Activated CD4-positive, alpha-beta T cell treated with anti-CD3 and anti-CD28 coated beads for 24 hours (primary cell): ENCODE results near the gene ALK.
"Not testable (repeated sequence)": the region's sequence is repeated elsewhere in the genome, so short reads cannot be mapped to it uniquely, and the experiment has no call there.

Experiments used
- DNase-seq, 2 donors: peaks; one replicate each; pipeline ENCODE4 v3.0.0-alpha.2; 2020; ENCODE audit warnings: low read depth in 2 of 2

Gene ALK

DNA sequence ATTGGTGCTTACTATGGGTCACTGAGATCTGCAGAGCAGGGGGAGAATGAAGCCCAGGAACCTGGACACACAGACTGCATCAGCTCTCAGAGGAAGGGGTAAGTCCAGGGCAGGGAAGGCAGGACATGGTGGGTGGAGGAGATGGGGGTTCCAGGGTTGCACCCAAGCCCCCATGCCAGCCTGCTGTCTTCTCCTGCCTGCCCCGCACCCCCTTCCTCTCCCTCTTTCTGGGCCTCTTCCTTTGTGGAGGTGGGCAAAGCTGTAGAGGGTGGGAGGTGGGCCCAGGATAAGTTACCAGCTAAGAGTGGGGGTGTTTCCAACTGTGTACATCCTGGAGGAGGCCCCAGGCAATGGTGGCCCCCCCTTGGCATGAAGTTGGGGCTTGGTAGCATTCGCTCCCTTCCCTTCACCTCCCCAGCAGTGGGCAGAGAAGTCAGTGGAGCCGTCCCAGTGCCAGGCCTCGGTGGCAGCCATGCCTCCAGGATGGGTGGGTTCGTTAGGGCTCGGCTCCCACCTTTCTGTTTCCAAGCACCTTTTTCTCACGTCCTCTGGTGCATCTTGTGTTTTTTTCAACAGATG is 674.0 kb downstream of the ALK start:
- DNase-seq, result no peak

DNA sequence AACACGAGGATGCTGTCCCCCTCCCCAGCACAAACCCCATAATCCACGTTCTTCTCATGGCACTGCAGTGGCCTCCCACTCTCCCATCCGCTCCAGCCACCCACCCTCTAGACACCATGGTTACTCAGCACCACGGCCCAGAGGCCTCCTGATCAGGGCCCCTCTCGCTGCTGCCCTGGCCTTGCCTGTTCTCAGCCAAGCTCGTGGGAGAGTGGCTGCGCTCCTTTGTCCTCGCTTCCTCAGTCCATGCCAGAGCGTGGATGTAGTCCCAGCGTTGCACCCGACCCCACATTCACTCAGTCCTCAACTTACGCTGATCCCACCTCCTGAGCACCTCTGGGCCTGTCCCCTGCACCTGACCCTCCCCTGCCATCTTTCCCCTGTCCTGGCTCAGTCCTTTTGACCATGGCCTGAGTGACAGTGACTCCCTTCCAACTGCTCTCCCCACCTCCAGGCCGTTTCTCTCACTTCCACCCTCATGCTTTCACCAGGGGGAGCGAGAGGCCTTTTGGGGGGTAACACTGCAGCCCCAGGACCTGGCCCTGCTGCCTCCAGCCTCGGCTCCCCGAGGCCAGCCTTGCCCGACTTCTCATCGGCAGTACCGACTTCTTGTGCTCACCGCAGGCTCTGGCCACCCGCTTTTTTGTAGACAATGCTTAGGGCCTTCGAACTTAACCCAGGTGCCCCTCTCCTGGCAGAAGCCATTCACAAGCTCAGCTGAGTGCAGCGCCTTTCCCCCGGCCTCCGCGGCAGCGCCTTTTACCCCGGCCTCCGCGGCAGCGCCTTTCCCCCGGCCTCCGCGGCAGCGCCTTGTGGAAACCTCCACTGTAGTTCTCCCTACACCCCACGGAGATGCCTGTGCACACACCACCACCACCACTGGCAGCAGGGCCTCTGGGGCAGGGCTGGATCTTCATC is 674.7 kb downstream of the ALK start:
- DNase-seq, result no peak

DNA sequence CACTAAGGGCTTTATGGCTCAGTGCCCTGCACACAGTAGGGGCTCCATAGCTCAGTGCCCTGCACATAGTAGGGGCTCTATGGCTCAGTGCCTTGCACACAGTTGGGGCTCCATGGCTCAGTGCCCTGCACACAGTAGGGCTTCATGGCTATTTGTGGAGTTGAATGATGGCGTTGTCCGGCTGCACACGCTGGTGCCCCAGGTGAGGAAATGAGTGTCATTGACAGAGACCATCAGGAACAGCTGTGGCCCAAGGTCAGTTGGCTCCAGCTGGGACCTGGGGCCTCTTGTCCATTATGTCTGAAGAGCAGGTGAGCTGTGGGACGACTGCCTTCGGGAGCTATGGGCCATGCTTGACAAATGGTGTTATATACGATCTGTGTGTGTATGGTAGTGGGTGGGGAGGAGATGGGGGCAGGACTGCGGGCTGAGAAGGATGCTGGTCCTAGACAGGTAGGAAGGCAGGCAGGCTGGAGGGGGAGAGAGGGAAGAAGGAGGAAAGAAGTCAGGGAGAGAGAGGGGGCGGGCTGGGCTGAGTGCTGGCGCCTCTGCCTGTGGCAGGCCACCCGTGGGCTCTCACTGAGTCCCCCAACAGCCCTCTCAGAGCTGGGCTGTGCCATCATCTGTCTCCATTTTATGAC is 675.5 kb downstream of the ALK start:
- DNase-seq, result no peak

DNA sequence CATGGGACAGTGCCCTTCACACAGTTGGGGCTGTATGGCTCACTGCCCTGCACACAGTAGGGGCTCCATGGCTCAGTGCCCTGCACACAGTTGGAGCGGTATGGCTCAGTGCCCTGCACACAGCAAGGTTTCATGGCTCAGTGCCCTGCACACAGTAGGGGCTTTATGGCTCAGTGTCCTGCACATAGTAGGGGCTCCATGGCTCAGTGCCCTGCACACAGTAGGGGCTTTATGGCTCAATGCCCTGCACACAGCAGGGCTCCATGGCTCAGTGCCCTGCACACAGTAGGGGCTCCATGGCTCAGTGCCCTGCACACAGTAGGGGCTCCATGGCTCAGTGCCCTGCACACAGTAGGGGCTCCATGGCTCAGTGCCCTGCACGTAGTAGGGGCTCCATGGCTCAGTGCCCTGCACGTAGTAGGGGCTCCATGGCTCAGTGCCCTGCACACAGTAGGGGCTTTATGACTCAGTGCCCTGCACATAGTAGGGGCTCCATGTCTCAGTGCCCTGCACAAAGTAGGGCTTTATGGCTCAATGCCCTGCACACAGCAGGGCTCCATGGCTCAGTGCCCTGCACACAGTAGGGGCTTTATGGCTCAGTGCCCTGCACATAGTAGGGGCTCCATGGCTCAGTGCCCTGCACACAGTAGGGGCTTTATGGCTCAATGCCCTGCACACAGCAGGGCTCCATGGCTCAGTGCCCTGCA is 676.2 kb downstream of the ALK start:
- DNase-seq, result not testable (repeated sequence)

DNA sequence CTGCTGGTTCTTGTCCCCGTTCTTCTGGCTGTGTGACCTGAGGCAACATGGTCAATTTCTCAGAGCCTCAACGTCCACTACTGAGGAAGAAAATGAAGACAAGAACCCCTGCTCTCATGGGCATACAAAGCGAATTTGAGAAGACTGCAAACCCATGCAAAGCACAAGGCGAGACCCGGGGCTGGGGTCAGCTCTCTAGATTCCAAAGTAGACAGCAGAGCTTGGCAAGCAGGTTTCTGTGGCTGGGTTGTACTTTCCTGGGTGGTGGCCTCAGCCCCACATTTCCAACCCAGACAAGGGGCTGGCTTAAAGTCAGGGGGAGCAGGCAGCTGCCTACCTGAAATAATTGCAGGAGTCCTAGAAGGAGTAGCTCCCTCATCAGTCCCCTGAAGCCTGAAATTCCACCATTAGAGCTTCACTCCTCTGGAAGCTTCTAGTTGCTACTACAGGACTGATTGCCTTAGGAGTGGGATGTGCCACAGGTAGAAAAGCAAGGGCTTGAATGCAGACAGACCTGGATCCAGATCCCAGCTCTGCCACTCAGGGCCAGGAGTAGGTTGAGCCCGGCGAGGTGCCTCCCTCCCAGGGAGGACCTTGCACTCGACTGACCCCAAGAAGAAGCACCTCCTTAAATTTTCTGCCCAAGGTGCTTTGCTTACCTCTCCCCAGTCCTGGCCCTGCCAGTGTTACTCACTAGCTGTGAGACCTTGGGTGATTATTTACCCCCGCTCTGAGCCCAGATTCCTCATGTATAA is 678.6 kb downstream of the ALK start:
- DNase-seq, result no peak

DNA sequence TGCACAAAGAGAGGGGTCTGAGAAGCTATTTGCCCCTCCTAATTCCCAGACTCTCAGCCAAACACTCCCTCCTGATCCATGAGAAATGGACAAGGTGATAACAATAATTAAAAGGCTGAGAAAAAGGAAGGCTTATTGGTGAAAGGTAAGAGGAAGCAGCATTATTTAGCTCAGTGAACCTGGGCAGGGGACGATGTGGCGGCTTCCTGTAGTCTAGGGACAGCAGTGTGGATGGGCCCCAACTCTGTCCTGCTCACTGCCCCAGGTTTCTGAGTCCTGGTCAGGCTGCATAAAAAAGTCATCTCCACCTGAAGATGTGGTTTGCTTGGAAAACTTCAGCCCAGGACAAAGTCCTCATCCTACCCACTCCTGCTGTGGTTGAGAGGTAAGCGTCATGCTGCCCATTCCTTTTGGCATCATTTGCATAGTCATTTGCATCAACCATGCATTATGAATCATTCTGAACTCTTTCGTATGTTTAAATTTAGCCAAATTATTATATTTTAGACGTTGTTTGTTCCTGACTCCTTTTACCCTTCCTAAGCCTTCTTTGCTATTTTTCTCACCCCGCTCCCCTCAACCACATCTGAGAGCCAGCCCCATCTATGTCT is 679.3 kb downstream of the ALK start:
- DNase-seq, result no peak

DNA sequence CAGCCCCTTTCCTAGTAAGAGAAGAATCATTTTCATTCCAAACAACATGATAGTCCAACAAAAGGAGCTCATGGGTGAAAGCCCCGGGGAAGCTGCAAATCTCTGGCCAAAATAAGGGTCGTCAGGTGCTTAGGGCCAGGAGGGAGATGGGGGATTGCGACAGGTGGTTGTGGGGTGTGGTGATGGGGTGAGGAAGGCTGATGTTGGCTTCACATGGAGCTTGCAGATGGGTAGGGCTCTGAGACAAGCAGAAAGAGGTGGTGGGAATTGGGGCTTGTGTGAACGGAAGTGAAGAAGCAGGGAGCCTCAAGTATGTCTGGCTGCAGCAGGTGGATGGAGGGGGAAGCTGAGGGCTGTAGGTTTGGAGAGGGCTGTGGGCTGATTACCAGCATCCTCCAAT is 680.0 kb downstream of the ALK start:
- no peak for DNase-seq

DNA sequence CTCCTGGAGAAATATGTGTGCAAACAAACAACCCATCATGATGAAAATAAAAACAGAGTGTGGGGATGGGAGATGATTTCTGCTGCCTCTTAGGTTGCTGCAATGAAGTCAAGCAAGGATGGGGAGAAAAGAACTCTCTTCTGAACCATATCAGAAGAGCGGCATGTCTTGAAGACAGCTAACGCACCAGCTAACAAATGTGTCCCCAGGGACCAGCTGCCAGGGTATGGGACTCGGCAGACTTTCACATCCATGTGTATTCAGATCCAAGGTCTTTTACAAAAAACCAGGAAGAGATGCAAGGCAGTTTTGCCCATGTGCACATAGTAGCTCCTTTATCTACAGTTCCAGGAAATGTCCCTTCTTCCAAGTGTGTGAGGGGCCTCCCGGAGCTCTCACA is 680.8 kb downstream of the ALK start:
- DNase-seq, result no peak

DNA sequence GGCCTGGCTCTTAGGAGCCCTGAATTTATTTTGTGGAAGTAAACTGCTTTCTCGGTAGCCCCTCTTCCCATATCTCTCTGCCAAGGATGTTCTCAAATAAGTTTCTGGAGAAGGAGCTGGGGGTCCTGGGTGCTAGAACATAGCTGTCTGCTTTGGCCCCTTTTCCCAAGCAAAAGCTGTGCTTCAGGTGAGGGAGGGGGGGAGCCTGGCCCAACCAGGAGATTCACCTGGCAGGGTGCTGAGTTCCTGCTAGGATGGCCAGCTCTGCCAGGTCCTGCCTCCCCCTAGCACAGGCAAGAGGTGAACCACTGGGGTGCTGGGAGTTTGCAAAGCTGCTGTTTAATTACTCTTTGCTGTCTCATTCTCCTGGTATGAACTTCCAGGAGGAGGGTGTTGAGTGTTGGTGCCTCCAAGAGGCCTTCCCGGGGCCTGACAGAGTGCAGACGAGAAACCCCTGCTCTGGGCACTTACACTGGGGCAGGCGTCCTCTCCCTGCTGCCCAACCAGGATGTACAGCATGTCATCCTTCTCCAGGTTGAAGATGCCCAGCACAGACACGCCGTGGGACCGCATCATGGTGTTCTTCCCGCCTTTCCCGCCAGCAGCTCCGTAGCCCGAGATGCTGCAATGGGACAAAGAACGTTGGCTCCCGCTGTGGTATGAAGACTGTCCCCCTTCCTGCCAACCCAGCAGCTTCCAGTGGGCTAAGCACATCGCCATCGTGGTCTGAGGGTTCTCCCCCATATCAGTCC is 682.0 kb downstream of the ALK start:
- DNase-seq, result no peak

DNA sequence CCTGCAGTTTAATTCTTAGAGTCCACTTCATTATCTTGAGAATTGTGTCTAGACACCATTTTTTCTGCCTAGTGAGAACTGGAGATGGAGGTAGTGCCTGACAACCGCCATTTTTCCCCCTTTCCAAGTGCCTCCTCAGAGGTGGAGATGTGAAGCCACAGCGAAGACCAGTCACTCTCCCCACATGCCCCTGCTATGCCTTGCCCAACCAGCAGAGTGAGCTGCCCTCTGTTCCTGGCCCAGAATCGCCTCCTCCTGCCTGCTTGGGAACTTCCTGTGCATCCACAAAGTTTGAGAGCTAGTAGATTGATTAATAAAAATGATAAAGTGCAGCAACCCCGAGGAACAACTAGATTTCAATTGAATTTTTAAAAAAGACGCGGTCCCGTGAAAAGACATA is 682.9 kb downstream of the ALK start:
- DNase-seq, result no peak

DNA sequence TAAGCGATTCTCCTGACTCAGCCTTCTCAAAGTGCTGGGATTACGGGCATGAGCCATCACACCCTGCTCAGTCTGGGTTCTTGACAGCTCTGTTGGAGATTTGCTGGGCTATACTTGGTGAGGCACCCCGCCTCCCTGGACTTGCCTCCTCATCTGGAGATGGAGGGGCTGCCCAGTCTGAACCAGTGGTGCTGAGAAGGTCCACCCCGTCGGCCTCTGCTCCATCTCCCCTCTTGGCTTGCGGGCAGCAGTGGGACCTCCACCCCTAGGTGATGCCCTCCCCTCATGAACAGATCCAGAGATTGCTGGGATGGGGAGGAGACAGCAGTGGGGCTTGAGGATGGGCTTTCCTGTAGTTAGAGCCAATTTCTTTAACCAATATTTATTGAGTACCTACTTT is 685.3 kb downstream of the ALK start:
- DNase-seq, result no peak

DNA sequence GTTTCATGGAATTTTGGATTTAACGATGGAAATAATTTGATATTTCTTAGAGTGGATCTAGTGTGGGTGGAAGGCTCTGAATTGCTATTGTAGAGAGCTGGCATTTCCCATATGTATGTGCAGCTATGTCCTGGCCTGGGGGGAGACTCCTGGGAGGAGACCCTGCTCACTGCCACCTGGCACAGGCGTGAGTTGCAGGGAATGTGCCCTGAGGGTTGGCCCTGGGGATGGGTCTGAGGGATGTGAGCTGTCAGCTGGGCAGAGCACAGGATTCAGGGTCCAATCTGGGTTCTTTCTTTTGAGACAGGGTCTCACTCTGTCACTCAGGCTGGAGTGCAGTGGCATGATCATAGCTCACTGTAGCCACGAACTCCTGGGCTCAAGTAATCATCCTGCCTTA is 686.0 kb downstream of the ALK start:
- DNase-seq, result no peak

DNA sequence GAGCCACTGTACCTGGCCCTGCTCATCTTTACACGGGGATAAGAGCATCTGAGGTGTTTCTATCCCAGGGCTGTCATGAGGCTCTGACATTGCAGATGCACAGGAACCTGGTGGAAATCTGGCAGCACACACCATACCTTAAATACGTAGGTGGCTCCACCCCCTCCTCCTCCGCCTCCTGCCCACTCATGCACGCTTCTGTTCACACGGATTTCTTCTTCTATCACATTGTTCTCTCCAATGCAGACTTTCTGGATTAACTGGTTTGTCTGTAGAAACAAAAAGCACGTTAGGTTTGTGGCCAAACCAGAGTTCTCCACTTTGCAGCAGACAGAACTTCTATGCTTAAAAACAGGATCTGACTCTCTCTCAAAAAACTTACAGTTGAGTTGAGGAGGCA is 688.0 kb downstream of the ALK start:
- no peak for DNase-seq

DNA sequence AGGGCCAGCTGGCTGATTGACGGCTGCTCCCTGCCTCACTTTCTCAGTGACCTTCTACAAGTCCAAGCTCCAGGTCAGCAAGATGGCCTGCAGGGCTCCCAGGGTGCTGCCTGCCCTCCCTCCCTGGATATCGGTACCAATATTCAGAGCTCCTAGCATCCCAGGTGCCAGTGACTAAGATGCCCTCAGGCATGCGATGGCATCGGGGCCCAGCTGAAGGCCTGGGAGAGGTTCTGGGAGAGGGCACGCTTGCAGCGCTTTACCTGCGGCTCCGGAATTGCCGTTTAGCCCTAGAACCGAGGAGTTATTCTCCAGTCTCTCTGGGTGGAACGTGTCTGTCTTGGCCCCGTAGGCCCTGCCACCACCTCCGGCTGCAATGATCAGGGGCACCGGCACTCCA is 689.3 kb downstream of the ALK start:
- DNase-seq, result no peak

DNA sequence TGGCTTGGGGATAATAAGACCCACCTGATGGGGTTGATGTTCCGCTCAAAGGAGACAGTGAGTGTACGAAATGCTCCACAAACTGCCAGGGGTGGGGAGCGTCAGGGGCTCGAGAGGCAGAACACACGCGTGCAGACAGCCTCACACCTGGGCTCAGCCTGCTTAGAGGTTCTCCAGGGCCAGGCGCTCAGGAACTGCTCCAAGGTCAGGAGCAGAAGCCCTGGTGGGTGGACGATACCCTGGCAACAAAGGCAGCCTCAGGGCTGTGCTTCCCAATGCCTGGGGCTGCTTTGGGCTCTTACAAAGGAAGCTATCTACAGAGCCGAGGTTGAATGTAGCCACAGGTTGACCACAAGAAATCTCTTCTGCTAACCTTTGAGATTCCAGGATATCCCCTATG is 691.7 kb downstream of the ALK start:
- DNase-seq, result no peak

DNA sequence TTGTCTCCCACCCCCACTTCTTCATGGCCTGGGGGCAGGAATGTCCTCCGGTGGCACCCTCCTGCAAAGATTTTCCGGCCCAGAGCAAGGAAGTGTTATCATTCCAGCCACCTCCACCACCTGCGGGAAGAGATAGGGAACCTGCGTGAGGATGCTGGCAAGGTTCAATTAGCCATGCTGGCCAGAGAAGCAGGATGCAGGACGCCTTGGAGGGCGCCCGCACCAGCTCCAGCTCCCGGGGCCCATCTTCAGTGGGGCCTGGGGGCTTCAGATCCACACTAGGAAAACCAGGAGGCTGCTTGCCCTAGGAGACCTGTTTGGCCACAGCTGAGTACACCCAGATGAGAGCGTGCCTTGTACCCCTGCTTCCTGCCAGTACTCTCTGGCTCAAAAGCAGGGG is 692.4 kb downstream of the ALK start:
- no peak for DNase-seq

DNA sequence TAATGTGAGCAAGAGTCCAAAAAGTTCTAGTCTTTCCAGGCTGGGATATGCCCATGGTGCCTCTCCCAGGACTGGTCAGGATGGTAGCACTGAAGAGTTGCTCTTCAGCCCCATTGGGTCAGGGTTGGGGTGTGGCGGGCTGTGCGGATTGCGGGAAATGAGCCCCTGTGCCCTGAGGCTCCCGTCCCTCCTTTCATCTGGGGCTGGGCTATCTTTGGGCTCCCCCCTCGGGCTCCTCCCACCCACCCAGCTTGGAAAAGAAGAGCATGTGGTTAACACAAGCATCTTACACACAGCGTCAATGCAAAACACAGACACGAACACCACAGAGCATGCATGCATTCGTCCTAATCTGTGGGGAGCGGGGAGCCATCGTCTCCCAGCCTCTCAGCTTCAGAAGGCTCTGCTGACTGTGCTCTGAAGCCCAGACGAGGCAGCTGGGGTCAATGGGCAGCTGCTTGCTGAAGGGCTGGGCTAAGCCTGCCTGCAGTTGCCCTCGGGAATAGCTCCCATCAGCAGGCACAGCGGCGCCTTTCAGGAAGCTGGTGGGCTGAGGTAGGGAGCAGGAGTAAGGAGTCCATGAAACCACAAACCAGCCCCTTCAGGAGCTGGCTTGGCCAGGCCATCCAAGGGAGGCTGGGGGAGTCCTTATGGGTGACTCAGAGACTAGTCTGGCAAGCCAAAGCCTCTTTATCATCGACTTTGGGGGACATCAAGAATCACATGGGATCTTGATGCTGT is 693.3 kb downstream of the ALK start:
- DNase-seq, result no peak

DNA sequence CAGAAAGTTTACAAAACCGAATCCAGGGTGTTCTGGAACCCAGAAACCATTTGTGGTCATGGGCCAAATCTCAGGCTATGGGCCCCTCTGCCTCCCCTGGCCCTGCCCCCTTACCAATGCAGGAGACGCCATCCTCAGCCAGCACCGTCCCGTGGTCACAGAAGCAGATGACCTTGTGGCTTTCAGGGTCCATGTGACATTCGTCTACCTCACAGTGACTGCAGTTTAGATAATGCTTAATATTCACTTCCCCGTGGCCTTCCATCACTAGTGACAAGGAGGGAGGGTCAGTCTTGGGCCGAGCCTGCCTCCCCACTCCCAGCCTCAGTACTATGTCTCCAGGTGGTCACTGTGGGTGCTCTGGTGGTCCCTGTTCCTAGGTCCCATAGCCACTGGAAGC is 694.6 kb downstream of the ALK start:
- DNase-seq, result no peak

DNA sequence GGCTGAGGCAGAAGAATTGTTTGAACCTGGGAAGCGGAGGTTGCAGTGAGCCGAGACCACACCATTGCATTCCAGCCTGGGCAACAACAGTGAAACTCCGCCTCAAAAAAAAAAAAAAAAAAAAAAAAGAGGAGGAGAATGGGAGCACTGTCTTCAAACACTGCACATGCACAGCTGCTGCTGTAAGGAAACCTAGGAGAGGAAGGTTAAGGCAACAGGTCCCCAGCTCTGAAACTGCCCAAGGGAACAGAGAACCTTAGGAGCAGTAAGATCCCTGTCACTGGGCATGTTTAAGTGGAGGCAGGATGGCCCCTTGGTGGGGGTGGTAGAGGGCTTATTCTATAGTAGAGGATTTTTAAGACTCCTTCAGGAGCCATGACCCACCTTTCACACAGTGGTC is 695.0 kb downstream of the ALK start:
- no peak for DNase-seq

DNA sequence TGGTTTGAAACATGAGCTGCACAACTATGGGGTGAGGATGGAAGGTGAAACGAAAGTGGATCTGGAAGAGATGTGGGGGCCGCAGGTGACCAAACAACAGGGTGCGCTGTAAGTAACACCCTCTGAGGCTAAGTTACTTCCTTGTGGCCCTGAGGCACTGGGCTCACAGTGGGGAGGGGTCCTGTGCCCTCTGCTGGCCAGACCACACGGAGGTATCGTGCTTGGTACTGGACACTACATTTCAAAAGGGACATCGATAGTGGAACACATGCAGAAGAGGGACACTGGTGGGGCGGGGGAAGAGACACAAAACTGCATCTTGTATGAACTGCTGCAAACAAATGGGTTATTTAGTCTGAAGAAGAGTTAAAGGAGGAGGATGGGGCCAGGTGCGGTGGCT is 695.6 kb downstream of the ALK start:
- no peak for DNase-seq
